Measurements from ENCODE around the gene INAFM2. TPM values are rescaled to one million over a fixed set of nuclear protein-coding genes. Genes with fewer than 3 reads are reported as not detected.

The INAFM2 gene
- total and polyA plus RNA-seq, 2 donors (not counting 1 experiment from before 2014, with no cell fraction given), result 8.9 to 11.0 TPM

DNA sequence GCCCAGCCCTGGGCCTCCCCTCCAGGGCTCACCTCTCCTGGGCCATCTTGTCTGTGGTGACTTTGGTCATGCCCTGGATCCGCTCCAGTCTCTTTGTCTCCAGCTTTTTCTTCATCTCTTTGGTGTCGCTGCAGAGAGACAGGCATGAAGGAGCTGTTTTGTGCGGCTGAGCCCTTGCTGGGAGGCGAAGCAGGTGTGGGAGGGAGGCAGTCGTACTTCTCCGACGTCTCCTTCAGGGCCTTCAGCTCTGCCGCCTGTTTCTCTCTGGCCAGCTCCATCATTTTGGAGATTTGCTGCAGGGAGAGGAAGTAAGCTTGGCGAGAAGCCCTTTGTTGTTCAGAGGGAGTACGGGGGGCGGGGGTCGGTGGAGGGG lies 33.0 kb upstream of the INAFM2 start:
- no peak overlapping the region for H2AFZ ChIP-seq (ENCODE audit: low read length)

DNA sequence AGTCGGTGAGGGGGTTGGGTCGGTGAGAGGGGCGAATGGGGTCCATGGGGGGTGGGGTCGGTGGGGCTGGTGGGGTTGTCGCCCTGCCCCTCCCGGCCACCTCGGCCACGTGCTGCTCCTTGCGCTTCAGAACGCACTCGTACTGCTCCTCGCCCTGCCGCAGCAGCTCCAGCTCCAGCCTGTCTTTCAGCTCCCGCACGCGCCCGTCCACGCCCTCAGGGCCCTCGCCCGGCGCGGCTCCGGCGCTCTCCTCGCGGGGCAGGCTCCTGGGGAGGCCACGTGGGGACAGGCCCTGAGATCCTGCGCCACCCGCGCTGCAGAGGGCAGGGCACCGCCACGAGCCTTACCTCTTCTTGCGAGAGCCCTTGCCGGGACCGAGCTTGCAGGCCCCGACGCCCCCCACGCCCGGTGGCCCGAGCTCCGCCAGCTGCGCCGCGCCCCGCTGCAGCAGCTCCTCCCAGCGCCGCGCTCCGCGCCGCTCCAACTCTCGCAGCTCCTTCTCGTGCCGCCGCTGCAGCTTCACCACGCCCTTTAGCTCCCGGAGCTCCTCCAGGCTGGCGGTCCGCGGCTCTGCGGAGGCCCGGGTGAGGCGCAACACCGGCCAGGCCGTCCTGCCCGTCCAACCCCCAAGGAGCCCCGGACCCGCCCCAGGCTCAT lies 32.4 kb upstream of the INAFM2 start:
- no peaks in the 10 kb centered on the region for H4K20me1 ChIP-seq (ENCODE audit: control insufficient read depth, extremely low read depth, insufficient read depth, low read length)
- H2AFZ ChIP-seq (ENCODE audit: low read length), result peak overlapping the region; percentile 38
- peak overlapping the region; percentile 4 for H3K9ac ChIP-seq (ENCODE audit: insufficient read depth, low read length)
- peak overlapping the region; percentile 69 for H3K4me2 ChIP-seq (ENCODE audit: extremely low read depth, insufficient read depth, low read length)
- H3K4me3 ChIP-seq (replicated peaks in 1 of 4; ENCODE audit: control extremely low read depth in 1 of 4, insufficient read depth in 1 of 4, low read depth in 3 of 4, low read length in 4 of 4), result peak overlapping the region in 3 of 4 experiments; percentile 16 to 44 (median 21)
- peak; percentile 53 to 61 for DNase-seq (ENCODE audit: low read depth in 2 of 2)
- peaks cover 22% of the 10 kb centered on the region for H3K27me3 ChIP-seq (ENCODE audit: control insufficient read depth, insufficient read depth, low read length)
- no peak overlapping the region for H3K27ac ChIP-seq (ENCODE audit: insufficient read depth, low read length)
- H3K79me2 ChIP-seq (ENCODE audit: control insufficient read depth, insufficient read depth, low read length), result no peaks in the 10 kb centered on the region
- TF ChIP-seq CTCF (conservative IDR thresholded peaks at IDR 0.05 in 1 of 2, IDR thresholded peaks at IDR 0.05 in 1 of 2; ENCODE audit: low read depth in 1 of 2, low read length in 2 of 2), result no peak
- no peak for TF ChIP-seq EZH2 (IDR thresholded peaks at IDR 0.05; ENCODE audit: low read length, missing control alignments)
- H3K9me3 ChIP-seq (ENCODE audit: control insufficient read depth, insufficient read depth, low read depth, low read length), result no peaks in the 10 kb centered on the region
- H3K4me1 ChIP-seq (ENCODE audit: control insufficient read depth, extremely low read depth, insufficient read depth, low read length), result no peaks in the 10 kb centered on the region
- no peaks in the 10 kb centered on the region for H3K36me3 ChIP-seq (ENCODE audit: control insufficient read depth, insufficient read depth, low read length)

More for the DNA sequence above, 33.0 kb upstream of the INAFM2 start:
- no peaks in the 10 kb centered on the region for H4K20me1 ChIP-seq (ENCODE audit: control insufficient read depth, extremely low read depth, insufficient read depth, low read length)
- H3K79me2 ChIP-seq (ENCODE audit: control insufficient read depth, insufficient read depth, low read length), result no peaks in the 10 kb centered on the region
- H3K4me3 ChIP-seq (replicated peaks in 1 of 4; ENCODE audit: control extremely low read depth in 1 of 4, insufficient read depth in 1 of 4, low read depth in 3 of 4, low read length in 4 of 4), result no peak overlapping the region
- no peak overlapping the region for H3K27ac ChIP-seq (ENCODE audit: insufficient read depth, low read length)
- no peak overlapping the region for H3K4me2 ChIP-seq (ENCODE audit: extremely low read depth, insufficient read depth, low read length)
- DNase-seq (ENCODE audit: low read depth in 2 of 2), result no peak
- TF ChIP-seq EZH2 (IDR thresholded peaks at IDR 0.05; ENCODE audit: low read length, missing control alignments) (no peak), CTCF (conservative IDR thresholded peaks at IDR 0.05 in 1 of 2, IDR thresholded peaks at IDR 0.05 in 1 of 2; ENCODE audit: low read depth in 1 of 2, low read length in 2 of 2) (no peak)
- H3K9ac ChIP-seq (ENCODE audit: insufficient read depth, low read length), result no peak overlapping the region
- no peaks in the 10 kb centered on the region for H3K4me1 ChIP-seq (ENCODE audit: control insufficient read depth, extremely low read depth, insufficient read depth, low read length)
- H3K36me3 ChIP-seq (ENCODE audit: control insufficient read depth, insufficient read depth, low read length), result no peaks in the 10 kb centered on the region
- H3K27me3 ChIP-seq (ENCODE audit: control insufficient read depth, insufficient read depth, low read length), result peaks cover 22% of the 10 kb centered on the region
- H3K9me3 ChIP-seq (ENCODE audit: control insufficient read depth, insufficient read depth, low read depth, low read length), result no peaks in the 10 kb centered on the region

DNA sequence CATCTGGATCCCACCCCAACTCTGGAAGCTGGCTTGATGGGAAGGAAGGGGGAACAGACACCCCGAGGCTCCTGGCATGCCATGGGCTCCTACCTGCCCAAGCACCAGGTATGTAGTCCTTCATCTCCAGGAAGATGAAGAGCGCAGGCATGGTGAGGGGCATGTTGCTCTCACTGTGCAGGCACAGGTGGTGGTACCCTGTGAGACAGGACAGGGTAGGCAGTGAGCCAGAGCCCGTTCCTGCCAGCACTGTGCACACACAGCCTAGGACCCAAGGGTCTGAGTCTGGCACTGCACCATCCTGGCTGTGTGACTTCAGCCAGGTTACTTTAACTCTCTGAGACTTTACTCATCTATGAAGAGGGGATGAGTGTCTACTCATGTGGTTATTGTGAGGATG lies 31.2 kb upstream of the INAFM2 start:
- Histone ChIP-seq H3K4me1 (ENCODE audit: control insufficient read depth, extremely low read depth, insufficient read depth, low read length) (no peaks in the 10 kb centered on the region), H3K36me3 (ENCODE audit: control insufficient read depth, insufficient read depth, low read length) (no peaks in the 10 kb centered on the region), H3K9ac (ENCODE audit: insufficient read depth, low read length) (no peak overlapping the region), H3K27ac (ENCODE audit: insufficient read depth, low read length) (no peak overlapping the region), H3K4me2 (ENCODE audit: extremely low read depth, insufficient read depth, low read length) (no peak overlapping the region), H2AFZ (ENCODE audit: low read length) (no peak overlapping the region), H3K4me3 (replicated peaks in 1 of 4; ENCODE audit: control extremely low read depth in 1 of 4, insufficient read depth in 1 of 4, low read depth in 3 of 4, low read length in 4 of 4) (no peak overlapping the region), H4K20me1 (ENCODE audit: control insufficient read depth, extremely low read depth, insufficient read depth, low read length) (no peaks in the 10 kb centered on the region), H3K9me3 (ENCODE audit: control insufficient read depth, insufficient read depth, low read depth, low read length) (no peaks in the 10 kb centered on the region), H3K27me3 (ENCODE audit: control insufficient read depth, insufficient read depth, low read length) (peaks cover 31% of the 10 kb centered on the region), H3K79me2 (ENCODE audit: control insufficient read depth, insufficient read depth, low read length) (no peaks in the 10 kb centered on the region)
- TF ChIP-seq CTCF (conservative IDR thresholded peaks at IDR 0.05 in 1 of 2, IDR thresholded peaks at IDR 0.05 in 1 of 2; ENCODE audit: low read depth in 1 of 2, low read length in 2 of 2), result no peak
- no peak for TF ChIP-seq EZH2 (IDR thresholded peaks at IDR 0.05; ENCODE audit: low read length, missing control alignments)
- DNase-seq (ENCODE audit: low read depth in 2 of 2), result no peak
